ENCODE measurements around the gene TAF6L.

Gene TAF6L

DNA sequence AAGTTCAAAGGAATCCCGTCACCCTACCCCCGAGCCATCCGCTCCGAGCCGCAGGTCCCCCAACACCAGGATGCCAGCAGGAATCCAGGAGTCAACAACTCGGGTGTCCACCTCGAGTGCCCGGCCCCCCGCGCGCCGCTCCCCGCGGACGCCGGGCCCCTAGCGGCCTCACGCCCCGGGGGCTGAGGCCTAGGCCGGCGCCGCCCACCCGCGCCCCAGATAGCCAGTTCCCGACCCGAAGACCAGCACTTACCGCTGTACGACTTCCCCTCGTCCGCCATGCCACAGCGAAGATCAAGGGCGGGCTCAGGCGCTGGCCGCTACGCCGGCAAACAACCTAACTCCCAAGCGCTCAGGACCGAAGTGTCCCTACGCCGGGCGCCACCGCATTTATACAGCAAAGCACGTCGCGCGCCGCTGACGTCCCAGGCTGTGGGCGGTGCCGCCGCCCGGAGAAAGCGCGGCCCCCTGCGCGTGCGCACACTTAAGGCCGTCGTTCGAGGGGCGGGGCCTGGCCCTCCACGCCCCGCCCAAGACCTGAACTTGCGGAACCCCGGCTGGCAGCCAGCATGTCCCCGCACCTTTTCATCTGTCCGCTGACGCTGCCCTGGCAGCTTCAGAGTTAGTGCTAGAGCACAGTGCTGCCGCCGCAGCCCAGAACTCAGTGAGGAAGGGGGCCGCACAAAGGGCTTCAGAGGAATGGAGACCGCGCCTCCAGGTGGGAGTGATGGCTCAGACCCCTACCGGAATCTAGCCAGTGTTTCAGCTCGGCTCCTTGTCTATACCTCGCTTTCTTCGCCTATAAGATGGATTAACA is 34.1 kb downstream of the TAF6L start, which contains the start of gene NXF1:
NXF1 (minus strand) TSS at position 365 of the 817 bp plus-strand sequence; CDS start at position 281, 84 bp downstream.
- TF ChIP-seq, protein P1, sequence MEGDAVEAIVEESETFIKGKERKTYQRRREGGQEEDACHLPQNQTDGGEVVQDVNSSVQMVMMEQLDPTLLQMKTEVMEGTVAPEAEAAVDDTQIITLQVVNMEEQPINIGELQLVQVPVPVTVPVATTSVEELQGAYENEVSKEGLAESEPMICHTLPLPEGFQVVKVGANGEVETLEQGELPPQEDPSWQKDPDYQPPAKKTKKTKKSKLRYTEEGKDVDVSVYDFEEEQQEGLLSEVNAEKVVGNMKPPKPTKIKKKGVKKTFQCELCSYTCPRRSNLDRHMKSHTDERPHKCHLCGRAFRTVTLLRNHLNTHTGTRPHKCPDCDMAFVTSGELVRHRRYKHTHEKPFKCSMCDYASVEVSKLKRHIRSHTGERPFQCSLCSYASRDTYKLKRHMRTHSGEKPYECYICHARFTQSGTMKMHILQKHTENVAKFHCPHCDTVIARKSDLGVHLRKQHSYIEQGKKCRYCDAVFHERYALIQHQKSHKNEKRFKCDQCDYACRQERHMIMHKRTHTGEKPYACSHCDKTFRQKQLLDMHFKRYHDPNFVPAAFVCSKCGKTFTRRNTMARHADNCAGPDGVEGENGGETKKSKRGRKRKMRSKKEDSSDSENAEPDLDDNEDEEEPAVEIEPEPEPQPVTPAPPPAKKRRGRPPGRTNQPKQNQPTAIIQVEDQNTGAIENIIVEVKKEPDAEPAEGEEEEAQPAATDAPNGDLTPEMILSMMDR (IDR thresholded peaks at IDR 0.05): no peak

DNA sequence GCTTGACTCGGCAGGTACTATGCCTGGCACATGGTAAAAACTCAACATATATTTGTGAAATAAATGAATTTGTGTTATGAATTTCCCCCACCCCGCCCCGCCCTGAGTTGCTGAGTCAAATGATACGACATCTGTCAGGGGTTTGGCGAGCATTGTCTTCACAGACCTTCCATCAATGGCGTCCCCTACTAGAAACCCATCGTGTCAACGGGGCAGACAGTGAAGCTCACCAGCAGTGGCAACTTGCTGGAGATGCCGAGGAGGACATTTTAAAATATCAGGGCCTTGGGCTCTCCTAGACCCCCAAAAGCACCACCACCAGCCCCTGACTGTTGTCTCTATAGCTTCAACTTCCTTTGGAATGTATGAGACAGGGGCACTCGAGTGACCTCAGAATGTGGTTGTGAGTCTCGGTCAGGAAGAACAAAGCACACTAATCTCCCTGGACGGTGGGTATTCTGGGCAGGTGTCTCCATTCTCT is 34.8 kb downstream of the TAF6L start:
- TF ChIP-seq, protein P1 (IDR thresholded peaks at IDR 0.05): no peak

DNA sequence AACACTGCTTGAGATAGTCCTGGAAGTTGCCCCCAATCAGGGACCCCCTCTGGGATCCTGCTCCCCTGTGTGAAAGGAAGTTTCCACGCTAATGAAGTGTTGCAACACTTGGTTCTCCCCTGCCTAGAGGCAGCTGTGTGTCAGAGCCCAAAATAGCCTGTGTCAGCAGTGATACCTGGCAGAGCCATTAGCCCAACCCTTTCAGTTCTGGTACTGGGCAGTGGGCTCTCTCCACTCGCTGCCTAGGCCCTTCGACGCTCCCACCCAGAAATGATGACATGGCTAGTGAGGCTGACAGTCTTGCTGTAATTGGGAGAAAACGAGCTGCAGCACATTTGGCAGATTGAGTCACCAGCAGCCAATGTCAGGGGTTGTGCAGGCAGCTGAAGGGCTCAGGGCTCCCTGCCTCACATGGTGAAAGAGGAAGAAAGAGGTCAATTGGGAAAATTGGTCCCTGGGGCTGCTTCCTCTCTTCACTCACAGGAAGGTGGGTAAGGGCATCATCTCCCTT is 35.5 kb downstream of the TAF6L start:
- TF ChIP-seq, protein P1 (IDR thresholded peaks at IDR 0.05): no peak

DNA sequence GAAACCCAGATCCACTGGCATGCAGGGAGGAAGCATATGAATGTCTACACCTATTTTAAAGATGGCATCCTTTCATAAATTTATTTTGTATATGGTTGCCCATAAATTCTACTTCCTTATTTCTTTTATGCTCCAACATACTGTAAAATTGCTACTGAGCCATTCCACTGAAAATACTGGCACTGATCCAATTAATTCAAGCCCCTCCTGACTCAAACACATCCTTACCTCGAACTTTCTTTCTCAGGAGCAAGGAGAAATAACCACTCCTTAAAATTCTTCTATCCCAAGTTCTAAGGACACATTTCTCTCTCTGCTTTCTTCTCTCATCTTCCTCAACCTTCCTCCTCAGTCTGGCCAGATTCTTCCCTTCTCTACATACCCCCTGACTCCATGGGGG is 39.6 kb downstream of the TAF6L start:
- TF ChIP-seq, protein P1 (IDR thresholded peaks at IDR 0.05): no peak

DNA sequence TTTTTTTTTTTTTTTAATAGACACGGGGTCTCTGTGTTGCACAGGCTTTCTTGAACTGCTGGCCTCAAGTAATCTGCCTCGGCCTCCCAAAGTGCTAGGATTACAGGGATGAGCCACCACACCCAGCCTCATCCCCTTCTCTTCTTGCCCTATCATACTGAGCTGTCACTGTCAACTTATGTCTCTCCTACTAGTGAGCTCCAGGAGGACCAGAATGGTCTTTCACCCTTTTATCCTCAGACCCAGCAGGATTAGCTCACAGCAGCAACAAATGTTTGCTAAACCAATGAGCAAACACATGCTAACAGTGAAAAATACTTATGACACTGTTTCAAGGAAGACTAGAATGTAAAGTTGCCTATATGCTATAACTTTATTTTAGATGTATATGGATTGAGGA is 40.5 kb downstream of the TAF6L start:
- TF ChIP-seq, protein P1 (IDR thresholded peaks at IDR 0.05): no peak

DNA sequence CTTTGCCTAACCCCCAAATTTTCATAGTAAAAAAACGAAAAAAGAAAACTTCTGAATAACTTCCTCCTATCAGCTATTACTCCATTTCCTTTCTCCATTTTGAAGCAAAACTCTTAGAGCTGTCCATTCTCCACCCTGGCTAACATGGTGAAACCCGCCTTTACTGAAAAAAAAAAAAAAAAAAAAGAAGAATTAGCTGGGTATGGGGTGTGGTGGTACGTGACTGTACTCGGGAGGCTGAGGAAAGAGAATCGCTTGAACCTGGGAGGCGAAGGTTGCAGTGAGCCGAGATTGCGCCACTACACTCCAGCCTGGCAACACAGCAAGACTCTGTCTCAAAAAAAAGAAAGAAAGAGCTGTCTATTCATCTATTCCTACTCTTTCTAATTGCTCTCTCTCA is 45.4 kb downstream of the TAF6L start:
- TF ChIP-seq, protein P1 (IDR thresholded peaks at IDR 0.05): no peak

DNA sequence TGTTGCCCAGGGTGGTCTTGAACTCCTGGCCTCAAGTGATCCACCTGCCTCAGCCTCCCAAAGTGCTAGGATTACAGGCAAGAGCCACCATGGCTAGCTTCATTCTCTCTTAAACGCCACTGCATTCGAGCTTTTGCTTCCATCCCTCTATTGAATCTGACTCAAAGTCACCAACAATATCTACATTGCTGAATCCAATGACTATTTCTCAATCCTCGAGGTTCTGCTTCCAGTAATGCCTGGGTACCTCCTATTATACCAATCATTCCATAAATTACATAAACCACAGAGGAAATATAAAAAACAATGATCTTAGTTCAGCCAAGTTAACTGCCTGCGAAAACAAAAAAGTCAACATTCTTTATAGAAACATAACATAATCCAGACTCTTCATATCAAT is 45.9 kb downstream of the TAF6L start:
- TF ChIP-seq, protein P1 (IDR thresholded peaks at IDR 0.05): no peak
